Activated CD8-positive, alpha-beta memory T cell treated with anti-CD3 and anti-CD28 coated beads, Interleukin-2, amount 50 U/mL, for 1 hour (primary cell): ENCODE measurements around the gene ARL6IP4.

Source experiments
- DNase-seq: peaks from one replicate; pipeline ENCODE4 v3.0.0-alpha.2; 2020; ENCODE audit errors: extremely low read depth

ARL6IP4 gene

DNA sequence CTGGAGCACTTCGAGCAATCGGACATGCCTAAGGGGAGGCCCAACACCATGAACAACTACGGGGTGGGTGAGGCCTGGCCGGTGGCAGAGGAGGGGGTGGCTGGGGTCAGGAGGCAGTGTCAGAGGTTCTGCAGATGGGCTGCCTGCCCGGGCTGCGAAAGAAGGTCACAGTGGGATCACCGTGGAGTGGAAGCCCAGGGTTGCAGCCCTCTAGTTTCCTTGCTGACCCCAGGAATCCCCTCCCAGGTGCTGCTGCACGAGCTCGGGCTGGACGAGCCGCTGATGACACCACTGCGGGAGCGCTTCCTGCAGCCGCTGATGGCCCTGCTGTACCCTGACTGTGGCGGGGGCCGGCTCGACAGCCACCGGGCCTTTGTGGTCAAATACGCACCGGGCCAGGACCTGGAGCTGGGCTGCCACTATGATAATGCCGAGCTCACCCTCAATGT, 1.9 kb upstream of the ARL6IP4 start:
- DNase-seq: no peak

- no peak for DNase-seq
Measured at GRCh38 chr12:122979001-122979907, 1.2 kb upstream of the ARL6IP4 start.

DNA sequence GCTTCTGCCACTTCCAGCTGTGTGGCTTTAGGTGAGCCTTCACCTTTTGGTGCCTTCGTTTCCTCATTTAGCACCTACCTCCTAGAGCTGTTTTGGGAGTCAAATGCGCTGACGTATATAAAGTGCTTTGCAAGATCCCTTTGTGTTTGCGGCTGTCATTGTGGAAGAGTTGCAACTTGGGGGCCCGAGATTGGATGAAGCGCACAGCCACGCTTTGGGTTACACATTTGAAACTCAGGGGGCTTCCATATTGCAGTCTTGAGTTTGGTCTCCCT, 636 bp upstream of the ARL6IP4 start:
- DNase-seq: no peak

GRCh38 chr12:122981036-122981471, 573 bp downstream of the ARL6IP4 start:
- DNase-seq: no peak

- DNase-seq: no peak
Measured at GRCh38 chr12:122981587-122982476, 1.4 kb downstream of the ARL6IP4 start.

GRCh38 chr12:122982477-122982815, 2.0 kb downstream of the ARL6IP4 start:
- no peak for DNase-seq

DNA sequence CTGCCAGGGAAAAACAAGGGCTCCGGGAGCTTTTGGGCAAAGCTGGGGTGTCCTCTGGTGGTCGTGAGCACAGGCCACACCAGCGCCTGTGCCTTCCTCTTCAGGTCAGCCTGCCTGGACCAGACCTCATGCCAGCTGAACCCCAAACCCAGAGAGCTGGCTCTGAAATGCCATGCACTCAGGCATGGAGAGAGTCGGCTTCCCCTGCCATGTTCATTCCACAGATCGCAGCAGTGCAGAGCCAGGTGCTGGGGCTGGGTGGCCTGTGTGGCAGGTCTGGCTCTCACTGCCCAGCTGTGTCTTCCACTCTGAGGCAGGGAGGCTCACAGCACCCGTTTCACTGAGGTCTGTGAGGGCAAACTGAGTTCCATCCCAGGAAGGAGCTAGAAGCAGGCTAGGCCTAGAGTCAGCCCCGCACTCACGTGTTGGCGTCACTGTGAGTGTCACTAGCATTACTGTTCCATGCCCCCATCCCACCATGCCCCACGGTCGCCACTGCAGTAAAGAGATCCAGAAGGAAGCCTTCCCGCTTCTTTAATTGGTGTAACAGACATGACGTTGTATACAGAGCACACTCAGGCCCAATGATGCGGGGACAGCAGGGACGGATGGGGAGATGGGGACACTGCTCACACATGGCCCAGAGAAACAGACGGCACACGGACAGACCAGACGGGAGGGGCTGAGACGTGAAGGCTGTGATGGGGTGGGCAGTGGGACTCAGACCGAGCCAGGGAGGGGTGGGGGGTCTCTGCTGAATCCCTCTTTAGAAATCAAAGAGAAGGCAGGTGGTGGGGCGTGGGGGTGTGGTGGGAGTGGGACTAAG, 2.7 kb downstream of the ARL6IP4 start:
- no peak for DNase-seq

DNA sequence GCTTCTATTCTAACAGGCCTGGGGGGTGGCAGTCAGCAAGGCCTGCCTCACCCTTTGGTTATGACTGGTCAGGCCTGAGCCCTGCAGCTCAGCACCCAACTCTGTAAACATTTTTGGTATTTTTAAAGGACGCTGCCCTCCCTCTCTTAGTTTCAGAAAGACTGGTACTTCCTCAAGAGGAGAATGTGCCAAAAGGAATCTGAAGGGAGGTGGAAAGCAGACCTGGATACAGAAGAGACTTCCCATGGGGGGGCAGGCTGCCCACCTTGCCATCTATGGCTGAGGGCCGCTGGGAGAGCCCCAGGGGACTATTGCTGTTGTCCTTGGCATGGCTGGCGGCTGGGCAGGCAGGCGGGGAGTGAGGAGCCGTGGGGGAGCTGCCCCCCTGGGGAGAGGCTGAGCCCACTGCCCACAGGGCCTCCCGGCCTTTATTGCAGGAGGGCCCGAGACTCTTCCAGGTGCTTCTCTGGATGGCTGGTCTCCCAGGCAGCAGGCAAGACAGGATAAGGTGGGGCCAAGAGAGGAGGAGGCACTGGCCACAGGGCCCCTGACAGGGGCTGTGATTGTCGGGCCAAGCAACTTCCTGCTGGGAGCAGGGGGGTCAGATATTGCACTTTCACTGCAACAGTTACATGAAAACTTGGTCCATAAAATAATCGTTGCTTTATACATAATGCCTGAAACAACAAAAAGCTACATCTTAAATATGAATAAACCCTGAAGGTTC, 3.5 kb downstream of the ARL6IP4 start:
- no peak for DNase-seq

- no peak for DNase-seq
Measured at GRCh38 chr12:122984612-122985337, 4.3 kb downstream of the ARL6IP4 start.

DNA sequence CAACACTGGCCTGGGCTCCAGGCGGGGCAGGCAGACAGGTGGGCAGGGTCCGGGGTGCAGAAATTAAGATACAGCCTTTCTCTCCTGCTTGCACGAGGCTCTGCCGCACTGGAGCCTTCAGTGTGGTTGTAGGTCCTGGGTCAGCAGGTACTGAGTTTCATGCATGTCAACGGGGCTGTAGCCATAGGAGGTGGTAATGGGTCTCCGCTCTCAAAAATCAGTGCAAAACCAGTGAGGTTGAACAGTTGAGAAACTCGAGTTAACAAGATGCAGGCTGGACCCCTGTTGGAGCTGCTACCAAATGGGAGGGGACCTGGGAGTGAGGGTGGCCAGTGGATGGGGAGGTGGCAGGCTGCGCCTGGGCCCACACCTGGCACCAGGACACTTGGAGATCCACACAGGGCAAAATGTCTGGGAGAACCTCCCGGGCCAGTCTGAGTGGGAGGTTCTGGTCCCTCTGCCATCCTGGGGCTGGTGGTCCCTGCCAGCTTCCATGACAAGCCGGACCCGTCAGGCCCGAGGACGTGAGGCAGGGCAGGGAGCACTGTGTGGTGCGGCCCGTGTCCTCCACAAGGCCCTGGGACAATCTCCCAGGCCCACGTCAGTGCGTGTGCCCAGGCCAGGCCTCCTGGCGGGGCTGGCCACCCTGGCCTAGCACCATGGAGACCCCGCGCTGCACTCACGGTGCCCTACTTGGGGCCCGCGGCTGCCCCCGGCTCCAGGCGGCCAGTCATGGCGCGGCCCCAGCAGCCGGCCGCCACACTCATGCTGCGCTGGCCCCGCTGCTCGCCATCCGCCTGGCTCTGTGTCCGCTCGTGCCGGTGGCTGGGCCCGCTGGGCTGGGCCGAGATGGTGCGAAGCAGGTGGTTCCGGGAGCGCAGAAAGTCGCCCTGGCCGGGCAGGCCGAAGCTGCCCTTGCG, 5.1 kb downstream of the ARL6IP4 start:
- DNase-seq: no peak

DNA sequence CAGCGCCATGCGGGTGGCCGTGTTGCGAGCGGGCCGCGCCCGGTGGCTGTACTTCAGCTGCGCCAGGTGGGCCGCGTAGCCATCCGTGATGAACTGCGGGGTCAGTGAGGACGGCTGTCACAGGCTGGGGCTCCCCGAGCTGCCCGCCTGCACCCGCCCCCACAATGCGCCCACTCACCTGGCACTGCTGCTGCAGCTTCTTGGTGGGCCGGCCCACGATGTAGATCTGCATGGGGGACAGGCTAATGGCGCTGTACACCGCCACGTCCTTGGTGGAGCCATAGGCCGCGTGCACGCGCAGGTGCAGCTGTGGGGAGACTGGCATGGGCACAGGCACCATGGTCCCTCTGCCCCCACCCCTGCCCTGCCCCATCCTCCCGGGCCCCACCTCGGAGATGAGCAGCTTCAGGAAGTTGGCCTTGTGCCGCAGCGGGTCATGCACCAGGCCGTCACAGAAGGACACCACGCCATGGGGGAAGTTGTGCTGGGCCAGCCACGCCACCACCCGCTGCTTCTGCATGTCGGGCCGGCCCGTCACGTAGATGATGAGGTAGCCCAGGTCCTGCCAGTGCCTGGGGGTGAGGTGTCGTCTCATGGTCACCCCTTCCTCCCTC, 5.9 kb downstream of the ARL6IP4 start:
- DNase-seq: no peak

GRCh38 chr12:122987086-122987951, 6.8 kb downstream of the ARL6IP4 start:
- no peak for DNase-seq

DNA sequence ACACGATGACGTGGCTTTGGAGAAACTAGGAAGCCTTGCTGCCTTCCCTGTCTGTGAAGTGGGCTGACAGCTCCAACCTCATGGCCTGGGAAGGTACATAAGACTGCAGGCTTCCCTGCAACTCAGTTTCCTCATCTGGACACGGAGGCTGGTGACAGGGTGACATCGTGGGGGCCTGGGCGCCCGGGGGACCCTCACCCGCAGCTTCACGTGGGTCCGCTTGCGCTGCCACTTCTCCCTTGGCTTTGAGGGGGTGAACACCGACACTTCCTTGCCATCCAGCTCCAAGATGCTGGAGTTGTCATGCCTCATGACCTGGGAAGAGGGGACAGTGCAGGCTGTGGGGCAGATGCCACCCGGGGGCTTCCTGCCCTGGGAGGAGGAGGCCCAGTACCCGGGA, 7.6 kb downstream of the ARL6IP4 start:
- DNase-seq: no peak

GRCh38 chr12:122988612-122989212, 8.2 kb downstream of the ARL6IP4 start:
- DNase-seq: no peak

DNA sequence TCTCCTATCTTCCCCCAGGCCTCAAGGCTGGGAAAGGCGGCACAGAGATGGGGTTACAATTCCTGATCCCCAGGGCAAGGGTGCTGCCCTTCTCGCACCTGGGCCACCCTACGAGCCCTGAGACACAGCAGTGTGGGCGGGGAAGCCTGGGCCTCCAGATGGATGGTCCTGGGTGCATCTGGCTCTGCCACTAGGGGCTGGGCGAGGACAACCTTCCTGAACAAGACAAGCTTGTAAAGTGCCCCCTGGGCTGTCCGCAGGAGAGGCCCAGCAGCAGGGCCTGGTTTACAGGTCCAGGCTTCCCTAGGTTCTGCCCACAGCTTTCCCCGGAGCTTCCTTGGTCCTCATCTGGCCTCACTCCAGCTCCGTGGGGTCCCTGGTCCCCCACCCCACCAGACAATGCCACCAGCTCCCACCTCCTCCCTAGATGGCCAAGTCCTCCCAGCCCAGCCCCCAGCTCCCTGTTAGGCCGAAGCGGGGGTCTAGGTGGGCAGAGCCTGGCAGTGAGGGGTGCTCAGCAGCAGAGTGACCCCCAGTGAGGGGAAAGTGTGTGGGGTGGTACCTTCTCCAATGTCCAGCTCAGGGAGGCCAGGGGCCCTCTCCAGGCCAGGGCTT, 8.9 kb downstream of the ARL6IP4 start:
- DNase-seq: no peak

- DNase-seq: no peak
Measured at GRCh38 chr12:122989874-122990419, 9.5 kb downstream of the ARL6IP4 start.

DNA sequence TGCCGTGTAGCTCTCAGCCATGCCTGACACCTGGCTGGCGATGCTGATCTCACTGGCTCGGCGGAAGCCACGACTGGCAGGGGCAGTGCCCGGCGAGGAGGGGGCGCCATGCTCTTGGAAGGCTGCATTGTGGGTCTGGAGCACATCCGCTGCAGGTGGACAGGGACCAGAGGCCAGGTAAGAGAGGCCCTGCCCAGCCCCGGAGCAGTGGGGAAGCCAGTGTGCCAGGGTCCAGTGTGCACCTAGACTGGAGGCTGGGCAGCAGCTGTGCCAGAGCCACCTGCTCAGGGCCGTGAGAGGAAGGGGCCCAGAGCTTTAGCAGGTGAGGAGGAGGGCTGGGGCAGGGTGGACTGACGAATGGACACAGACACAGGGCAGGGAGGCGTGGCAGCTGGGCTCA, 10.1 kb downstream of the ARL6IP4 start:
- DNase-seq: no peak
